Ovary (tissue), 3 donors: ENCODE data around the gene BICDL1.

Experiments used
- CTCF ChIP-seq, 3 donors: fragments of 450-650 bp in 2 of 3; fragments of 200-600 bp in 1 of 3; IDR thresholded peaks; one replicate each; pipeline versions ENCODE4 v1.5.1 to v1.8.0; 2016 to 2022; ENCODE audit warnings: antibody characterized with exemption in 3 of 3, mild to moderate bottlenecking in 1 of 3
- EP300 ChIP-seq: sonication (generic); formaldehyde crosslinking; IDR thresholded peaks from one replicate; pipeline ENCODE4 v1.6.1; 2017; ENCODE audit warnings: antibody characterized with exemption
- POLR2A ChIP-seq: fragments of 450-650 bp; IDR thresholded peaks from one replicate; pipeline ENCODE4 v1.6.1; 2017; ENCODE audit warnings: antibody characterized with exemption, mild to moderate bottlenecking, moderate library complexity
- donor health status: DM: no; HTN: no; CAD: no.

- TF ChIP-seq POLR2A = no peak
- TF ChIP-seq CTCF (IDR thresholded peaks at IDR 0.05) = no peak
- TF ChIP-seq EP300 = no peak
Measured at GRCh38 chr12:120025640-120026039, 36.6 kb downstream of the BICDL1 start.
